HS-5 (cell line): Measurements from ENCODE around the gene SLC7A10.
"Not testable (repeated sequence)": the region's sequence is repeated elsewhere in the genome, so short reads cannot be mapped to it uniquely, and the experiment has no call there.

ENCODE experiments used
- DNase-seq: peaks from one replicate; pipeline ENCODE4 v3.0.0-alpha.2; 2012; ENCODE audit warnings: low read depth

SLC7A10 gene

DNA sequence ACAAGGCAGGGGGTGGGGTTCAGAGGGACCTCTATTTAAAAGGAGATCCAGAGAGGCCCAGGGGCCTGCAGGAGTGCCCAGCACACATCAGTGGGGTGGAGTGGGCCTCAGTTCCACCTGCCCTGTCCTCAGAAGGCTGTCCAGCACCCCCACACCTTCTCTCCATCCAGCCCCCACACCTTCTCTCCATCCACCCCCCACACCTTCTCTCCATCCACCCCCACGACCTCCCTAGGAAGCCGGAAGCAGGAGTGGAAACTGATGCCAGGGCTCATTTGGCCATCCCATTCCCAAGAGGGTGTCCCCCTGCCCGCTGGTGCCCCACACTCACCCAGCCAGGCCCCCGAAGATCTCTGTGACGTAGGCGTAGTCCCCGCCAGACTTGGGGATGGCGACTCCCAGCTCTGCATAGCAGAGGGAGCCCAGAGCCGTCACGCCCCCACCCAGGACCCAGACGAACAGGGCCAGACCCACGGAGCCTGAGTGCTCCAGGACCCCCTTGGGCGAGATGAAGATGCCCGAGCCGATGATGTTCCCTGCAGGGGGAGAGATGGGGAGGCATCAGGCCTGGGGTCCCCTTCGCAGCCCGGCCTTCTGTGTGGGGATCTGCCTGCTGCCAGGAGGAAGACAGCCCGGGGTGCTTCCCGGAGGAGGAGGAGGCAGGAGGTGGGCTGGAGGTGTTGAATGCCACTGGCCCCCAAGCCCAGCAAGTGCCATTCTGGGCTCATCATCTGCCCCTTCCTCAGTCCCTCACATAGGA is 10.0 kb downstream of the SLC7A10 start:
- DNase-seq, result no peak

DNA sequence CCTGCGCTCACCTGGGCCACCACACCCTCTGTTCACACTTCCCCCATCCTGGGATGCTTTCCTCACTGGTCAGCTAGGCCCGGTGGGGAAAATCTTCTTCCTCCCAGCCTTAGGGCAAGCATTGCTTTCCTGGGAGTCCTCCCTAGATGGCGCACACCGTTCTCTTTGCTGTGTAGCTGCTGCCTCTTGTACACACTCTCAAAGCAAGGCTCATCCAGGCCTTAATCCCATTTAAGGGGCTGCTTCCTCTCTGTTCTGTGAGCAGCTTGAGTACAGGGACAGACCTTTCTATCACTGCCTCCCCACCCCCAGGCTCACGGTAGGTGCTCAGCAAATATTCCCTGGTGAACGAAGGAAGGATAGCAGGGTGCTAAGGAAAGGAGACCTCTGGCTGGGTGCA is 11.1 kb downstream of the SLC7A10 start:
- no peak for DNase-seq

DNA sequence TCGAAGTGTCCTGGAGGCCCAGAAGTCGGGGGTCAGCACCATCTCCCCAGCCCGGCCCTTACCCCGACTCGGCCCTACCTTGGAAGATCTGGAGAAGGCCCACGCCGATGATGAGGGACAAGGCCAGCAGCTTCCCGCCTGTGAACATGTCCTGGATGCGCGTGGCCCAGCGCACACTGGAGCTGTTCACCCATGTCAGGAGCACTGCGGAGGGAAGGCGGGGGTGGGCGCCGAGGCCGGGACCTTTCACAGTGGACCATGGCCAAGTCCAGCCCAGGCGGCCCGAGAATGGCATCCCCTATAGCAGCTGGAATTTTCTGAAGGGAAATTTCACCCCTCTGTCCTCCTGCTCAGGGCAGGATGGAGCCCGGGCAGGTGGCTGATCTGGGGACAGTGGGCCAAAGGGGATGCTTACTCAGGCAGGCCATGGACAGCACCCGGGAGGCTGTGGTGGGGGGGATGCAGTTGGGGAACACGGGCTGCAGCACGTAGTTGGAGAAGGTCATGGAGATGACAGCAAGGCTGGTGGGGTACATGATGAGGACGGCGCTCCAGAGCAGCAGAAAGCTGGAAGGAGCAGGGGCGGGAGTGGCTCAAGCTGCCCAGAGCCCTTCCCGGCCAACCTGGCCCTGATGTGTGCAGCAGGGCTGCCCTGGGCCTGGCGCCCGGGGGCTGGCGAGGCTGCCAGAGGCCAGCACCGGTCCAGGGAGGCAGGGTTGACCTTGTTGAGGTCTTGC is 13.0 kb downstream of the SLC7A10 start:
- DNase-seq, result no peak

DNA sequence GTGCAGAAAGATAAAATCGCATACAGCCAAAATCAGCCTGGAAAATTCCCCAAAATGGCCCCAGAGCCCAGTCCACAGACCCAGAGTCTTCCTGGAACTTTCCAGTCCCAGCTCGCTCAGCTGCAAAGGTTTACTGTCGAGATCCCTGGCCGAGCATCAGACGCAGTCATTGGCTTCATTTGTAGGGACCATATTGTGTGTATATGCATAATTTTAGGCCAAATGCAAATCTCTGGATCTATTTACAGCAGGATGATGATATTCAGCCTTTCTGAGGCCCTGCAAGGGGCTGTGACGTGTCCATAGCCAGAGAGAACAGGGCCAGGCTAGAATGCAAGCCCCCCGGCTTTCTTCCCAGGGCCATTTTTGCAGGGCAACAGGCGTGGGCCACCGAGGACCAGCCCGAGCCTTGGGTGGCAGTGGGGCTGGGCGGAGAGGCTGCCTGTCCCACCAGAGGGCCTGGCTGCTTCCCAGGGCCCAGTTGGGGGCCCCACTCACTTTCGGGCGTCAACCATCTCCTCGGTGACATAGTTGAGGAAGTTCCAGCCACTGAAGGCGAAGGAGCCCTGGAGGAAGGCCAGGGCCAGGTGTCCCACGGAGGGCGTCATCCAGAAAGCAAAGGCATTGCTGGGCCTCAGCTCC is 13.7 kb downstream of the SLC7A10 start:
- DNase-seq, result no peak

DNA sequence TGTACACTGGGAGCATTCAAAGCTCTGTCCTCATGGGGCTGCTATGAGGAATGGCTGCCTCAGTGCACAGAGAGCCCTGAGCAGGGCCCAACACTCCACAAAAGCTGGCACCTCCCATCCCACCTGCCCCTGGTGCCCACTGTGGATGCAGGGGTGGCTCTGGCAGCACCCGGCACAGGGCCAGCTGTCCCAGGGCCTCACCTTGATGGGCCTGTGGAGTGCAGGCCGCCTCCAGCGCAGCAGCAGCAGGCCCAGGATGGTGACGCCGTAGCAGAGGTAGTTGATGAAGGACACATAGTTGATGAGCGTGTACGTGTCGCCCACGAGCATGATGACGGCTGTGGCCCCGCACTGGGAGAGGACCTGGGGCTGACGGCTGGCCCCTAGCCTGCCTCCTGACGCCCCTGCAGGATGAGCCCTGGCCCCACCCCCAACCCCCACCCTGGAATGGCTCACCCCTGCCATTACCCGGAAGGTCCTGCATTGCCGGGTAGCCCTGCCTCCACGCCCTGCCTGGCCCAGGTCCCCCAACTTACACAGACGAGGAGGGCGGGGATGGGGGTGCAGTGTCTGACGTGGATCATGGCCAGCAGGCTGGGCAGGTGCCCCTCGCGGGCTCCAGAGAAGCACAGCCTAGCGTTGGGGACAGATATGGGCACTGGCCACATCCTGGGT is 15.2 kb downstream of the SLC7A10 start:
- DNase-seq, result no peak

DNA sequence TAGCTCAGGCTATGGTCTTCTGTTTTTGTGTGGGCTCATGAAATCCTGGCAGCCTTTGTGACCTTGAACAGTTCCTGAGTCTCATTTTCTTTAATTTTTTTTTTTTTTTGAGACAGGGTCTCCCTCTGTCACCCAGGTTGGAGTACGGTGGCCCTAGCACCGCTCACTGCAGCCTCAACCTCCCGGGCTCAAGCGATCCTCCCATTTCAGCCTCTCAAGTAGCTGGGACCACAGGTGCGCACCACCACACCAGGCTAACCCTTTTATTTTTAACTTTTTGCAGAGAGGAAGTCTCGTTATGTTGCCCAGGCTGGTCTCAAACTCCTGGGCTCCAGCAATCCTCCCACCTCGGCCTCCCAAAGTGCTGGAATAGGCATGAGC is 15.8 kb downstream of the SLC7A10 start:
- not testable (repeated sequence) for DNase-seq

DNA sequence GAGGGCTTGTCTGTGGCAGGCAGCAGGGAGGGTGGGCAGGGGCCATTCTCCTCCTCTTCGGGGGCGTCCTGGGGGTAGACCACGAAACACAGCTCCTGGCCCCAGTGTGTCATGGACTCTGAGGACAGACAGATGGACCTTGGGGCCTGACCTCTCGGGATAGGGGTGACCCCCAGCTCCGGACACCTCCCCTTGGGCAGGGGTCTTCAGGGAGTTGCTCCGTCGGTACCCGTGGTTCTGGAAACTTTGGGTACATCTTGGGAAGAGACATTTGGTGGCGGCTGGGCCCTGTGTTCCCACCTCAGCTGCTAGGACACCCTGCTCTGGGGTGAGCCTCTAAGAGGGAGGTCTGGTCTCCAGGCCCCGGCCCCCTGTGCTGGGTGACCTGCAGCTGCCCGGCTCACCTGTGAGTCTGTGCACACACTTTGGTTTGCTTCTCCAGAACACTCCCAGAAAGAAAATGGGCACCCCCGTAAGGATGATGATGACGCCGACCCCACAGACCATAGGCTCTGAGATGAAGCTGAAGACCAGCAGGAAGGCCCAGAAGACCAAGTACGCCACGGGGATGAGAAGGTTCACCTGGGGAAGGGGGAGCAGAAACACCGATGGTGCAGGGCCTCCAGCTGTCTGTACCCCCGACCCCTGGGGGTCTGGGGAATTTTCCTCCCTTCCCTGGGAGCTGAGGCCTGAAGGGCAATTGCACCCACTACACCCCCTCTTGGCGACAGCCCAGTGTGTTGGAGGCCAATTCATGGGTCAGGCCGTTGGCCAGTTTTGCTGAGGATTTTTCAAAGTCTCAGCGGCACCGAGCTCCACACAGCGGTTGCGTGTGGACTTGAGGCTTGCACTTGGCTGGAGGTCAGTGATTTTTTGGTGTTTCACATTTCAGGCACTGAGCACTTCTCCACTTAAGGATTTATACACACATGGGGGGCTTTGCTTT is 16.5 kb downstream of the SLC7A10 start:
- no peak for DNase-seq

DNA sequence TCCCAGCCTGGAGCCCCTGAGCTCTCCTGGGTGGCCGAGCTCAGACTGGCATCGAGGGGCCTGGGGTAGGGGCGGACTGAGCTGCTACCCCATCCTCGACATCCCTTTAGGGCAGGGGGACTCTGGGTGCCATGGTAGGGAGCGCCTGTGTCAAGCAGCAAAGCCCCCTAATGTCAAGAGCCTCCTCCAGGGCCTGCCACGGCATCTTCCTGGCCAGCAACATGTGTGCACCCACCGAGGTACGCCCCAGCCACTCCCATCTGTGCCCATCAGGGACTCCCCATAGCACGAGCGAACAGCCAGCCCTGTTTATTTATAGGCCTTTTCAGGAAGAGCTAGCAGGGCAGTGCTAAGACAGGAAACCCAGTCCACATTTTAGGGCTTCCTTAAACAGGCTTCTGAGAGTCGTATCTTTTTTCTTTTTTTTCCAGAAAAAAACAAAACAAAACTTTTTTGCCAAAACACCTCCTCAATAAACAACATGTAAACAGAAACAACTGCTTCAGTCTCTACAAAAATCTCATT is 17.2 kb downstream of the SLC7A10 start:
- no peak for DNase-seq

DNA sequence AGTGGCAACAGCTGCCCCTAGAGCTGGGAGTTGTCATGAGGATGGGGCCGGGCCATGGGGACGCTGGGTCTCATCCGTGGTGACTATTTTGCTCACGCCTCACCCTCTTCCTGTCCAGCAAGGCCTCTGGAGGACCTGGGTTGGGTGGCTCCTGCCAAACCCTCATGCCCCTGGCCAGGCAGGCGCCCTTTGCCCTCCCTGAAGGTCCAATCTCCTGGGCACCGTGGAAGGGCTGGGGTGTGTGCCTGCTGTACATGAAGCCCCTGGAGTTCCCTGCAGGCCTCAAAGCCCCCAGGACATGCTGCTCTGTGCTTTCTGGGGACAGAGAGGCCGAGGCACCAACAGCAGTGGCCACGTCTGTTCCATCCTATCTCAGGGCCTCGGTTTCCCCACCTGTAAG is 17.7 kb downstream of the SLC7A10 start:
- no peak for DNase-seq

DNA sequence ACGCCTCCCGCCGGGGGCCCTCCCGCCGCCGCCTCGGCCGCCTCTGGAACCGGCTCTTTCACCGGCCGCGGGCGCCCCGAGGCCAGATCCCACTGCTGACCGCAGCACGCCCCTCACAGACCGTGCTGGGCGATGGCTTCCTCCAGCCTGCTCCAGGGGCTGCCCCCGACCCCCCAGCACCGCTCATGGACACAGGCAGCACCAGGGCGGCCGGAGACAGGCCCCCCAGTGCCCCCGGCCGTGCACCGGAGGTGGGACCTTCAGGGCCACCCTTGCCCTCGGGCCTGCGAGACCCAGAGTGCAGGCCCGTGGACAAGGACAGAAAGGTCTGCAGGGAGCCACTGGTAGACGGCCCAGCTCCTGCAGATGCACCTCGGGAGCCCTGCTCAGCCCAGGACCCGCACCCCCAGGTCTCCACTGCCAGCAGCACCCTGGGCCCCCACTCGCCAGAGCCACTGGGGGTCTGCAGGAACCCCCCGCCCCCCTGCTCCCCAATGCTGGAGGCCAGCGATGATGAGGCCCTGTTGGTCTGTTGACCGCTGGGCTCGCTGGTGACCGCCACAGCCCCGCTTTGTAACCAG is 18.5 kb downstream of the SLC7A10 start:
- DNase-seq, result no peak

DNA sequence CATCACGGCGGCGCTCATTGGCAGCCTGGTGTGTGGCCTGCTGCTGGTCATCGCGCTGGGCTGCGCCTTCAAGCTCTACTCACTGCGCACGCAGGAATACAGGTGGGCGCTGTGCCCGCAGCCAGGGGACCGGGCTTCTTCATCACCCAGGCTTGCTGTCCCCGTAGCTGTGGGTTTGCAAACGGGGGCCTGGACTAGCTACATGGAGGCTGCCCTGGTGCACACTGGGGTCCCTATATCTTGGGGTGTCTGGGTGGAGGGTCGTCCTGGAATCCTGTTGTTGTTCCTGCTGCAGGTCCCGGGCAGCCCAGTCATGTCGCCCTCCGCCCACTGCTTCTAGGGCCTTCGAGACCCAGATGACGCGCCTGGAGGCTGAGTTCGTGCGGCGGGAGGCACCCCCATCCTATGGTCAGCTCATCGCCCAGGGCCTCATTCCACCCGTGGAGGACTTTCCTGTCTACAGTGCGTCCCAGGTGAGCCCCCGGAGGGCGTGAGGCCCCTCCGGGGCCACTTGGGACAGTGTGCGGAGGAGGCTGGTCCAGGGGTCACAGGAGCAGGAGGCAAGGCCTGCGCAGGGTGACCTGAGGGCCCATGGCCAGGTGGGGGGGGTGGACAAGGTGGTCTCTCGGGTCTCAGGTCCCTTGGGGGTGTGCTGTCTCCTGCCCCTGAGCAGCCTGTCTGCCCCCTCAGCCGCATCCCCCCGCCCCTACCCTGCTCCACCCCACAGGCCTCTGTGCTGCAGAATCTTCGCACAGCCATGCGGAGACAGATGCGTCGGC is 19.2 kb downstream of the SLC7A10 start:
- DNase-seq, result no peak

DNA sequence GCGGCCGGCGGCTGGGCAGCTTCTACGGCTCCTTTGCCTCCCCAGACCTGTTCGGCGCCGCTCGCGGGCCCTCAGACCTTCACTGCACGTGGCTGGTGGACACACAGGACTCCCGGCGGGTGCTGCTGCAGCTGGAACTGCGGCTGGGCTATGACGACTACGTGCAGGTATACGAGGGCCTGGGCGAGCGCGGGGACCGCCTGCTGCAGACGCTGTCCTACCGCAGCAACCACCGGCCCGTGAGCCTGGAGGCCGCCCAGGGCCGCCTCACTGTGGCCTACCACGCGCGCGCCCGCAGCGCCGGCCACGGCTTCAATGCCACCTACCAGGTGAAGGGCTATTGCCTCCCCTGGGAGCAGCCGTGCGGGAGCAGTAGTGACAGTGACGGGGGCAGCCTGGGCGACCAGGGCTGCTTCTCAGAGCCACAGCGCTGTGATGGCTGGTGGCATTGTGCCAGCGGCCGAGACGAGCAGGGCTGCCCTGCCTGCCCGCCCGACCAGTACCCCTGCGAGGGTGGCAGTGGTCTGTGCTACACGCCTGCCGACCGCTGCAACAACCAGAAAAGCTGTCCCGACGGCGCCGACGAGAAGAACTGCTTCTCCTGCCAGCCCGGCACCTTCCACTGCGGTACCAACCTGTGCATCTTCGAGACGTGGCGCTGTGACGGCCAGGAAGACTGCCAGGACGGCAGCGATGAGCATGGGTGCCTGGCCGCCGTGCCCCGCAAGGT is 20.0 kb downstream of the SLC7A10 start:
- DNase-seq, result no peak

DNA sequence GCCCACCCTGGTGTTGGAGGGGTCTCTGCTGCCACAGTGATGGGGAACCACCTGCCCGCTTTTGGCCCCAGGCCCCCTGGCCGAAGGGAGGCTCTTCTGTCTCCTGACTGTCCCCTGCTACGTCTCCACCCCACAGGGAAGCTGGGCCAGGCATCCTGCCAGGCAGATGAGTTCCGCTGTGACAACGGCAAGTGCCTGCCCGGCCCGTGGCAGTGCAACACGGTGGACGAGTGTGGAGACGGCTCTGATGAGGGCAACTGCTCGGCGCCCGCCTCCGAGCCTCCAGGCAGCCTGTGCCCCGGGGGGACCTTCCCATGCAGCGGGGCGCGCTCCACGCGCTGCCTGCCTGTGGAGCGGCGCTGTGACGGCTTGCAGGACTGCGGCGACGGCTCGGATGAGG is 20.5 kb downstream of the SLC7A10 start:
- no peak for DNase-seq

DNA sequence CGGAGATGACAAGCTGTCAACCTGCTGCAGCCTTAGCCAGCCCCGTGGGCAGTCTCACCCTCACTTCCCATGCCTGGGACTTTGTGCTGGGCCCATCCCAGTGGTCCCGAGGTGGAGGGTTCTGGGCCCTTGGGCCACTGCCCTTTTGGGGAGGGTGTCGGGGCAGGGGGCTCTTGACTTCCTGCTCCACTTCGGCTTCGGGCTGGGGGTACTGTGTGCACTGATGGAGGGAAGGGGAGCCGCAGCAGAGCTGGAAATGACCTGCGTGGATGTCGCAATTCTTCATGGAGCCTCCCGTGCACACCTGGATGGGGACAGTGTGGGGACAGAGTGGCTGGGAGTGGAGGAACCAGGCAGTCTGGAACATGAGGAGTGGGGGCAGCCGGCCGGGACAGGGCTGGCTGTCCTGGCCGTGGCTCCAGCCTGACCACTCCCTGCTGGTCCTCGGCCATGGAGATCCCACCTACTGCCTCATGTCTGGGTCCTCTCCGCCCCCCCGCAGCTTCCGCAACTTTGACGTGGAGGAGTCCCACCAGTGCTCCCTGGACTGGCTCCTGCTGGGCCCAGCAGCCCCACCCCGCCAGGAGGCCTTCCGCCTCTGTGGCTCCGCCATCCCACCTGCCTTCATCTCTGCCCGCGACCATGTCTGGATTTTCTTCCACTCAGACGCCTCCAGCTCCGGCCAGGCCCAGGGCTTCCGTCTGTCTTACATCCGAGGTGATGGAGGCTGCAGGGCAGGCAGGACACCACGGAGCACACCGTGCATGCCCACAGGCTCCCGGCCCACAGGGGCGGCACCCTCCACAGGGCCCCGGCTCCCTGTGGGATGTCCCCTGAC is 21.3 kb downstream of the SLC7A10 start:
- no peak for DNase-seq

DNA sequence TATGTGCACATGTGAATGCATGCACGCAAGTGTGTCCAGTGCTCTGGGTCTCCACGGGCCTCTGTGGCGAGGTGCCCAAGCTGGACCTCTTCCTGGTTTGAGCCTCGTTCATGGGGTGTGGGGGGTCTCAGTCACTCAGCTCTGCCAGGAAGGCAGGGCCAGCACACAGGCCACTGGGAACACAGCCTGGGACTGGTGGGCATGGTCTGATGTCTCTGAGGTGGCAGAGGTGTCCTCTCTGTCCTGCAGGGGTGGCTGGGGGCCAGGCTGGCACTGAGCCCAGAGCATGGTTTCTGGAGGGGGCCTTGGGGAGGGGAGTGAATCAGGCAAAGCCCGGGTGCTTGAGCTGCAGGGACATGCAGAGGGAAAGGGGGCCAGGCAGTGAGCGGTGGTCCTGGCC is 22.1 kb downstream of the SLC7A10 start:
- DNase-seq, result no peak

DNA sequence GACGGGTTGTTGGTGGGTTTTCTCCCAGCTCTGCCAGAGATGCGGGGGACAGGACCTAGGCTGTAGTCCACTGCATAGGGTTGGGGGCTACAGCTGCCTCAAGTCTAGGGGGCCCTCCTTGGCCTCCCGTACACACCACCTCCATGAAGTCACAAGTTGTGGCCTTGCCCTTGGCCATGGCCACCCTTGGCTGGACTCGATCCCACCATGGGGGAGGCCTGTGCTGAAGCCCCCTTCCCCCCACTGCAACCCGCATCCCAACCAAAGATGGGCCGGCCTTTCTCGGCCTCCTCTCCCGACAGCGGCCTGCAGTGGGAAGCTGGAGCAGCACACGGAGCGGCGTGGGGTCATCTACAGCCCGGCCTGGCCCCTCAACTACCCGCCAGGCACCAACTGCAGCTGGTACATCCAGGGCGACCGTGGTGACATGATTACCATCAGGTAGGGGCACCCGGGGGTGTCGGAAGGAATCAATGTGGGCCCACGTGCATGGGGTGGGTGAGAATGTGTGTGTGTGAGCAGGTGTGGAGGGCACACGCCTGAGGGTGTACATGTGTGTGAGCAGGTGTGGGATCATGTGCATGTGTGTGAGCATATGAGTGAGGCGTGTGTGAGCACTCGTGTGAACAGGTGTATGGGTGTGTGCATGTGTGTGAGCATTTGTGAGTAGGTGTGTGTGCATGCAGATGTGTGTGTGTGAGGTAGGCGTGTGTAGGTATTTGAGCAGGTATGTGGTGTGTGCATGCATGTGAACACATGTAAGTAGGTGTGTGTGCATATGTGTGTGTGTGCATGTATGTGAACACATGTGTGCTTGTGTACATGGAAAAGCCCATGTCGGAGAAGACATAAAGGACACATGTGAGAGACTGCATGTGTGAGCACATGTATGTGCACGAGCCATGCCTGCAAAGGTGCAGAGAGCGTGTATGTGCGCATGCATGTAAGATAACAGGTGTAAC is 22.8 kb downstream of the SLC7A10 start:
- no peak for DNase-seq

DNA sequence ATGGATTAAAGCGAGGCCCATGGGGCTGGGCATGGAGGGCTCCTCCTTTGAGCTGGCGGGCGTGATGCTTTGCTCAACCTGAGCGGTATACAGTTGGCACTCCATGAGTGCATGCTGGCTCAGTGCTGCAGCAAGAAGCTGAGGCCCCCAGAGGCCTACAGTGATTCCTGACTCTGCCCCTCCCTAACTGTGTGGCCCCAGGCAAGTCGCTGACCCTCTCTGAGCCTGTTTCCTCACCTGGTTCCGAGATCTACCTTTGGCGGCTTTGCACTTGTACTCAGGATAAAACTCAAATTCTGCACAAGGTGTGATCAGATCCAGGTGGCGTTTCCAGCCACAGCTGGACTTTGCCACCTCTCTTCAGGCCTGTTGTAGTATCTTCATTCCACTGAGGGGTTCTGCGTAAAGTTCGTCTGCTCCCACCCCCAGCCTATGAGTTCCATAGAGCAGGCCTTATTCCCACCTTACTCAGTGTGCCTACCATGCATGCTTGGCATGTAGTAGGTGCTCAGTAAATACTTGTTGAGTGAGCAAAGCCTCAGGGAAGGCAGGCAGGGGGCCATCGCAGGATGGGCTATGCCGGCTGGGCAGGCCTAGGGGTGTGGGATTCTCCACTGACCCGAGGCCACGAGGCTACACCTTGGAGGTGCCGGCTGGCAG is 23.6 kb downstream of the SLC7A10 start:
- DNase-seq, result no peak
